ENCODE results near the gene ULK3. TPM values are rescaled to one million over a fixed set of nuclear protein-coding genes. Genes with fewer than 3 reads are reported as not detected.

ULK3 gene
- total RNA-seq, 4 donors from 2014 or later: 53.3 to 113 (median 60.9) TPM

GRCh38 chr15:74839526-74840395, 3.2 kb downstream of the ULK3 start:
- H3K4me3 ChIP-seq: no peak overlapping the region
- DNase-seq: no peak
- no peaks in the 10 kb centered on the region for H3K9me3 ChIP-seq
- 83 to 95% methylated on average over 2 to 4 of the region's 31 CpGs for WGBS, 2 donors
- no peak for TF ChIP-seq CTCF (IDR thresholded peaks at IDR 0.05)
- TF ChIP-seq POLR2A (IDR thresholded peaks at IDR 0.05): no peak
- no peak overlapping the region for H3K27ac ChIP-seq
- H3K4me1 ChIP-seq: peaks cover 19 to 44% (median 27%) of the 10 kb centered on the region in 3 donors
- H3K27me3 ChIP-seq: no peaks in the 10 kb centered on the region
- H3K36me3 ChIP-seq: peaks cover 10 to 76% (median 20%) of the 10 kb centered on the region in 3 donors
- intact Hi-C loops (cut with DNase I): no loop called here

DNA sequence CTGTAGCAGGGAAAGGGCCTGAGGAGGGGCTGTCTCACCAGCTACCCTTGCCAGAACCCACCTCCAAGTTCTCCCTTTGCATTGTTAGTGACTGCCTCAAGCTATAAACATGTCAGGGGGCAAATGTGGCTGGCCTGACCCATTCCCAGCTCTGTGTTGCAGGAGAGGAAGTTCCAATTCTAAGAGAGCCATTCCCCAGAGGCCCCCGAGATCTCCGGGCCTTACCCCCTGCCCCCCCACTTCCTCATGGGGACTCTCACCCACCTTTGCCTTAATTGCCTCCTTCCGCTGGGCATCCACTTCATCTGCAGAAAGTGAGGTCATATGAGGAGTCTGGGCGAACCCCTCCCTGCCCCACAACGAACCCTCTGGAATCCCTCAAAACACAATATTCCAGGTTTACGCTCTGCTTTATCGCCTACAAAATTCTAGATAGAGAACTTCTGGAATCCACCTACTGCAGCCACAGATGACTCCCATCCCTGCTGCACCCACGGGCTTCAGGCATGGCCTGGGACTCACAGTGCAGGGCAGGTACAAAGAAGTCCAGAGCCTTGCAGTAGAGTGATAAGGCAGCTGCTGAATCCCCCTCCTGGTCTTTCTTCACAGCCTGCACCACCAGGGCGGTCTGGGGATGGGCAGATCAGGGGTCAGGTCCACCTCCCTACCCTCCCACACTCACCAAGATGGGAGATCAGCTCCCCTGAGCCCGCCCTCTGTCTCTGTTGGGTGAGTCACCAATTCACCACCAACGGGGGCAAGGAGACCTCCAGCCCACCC, 4.0 kb downstream of the ULK3 start:
- no peak overlapping the region for H3K4me3 ChIP-seq
- H3K4me1 ChIP-seq: peaks cover 15 to 37% (median 27%) of the 10 kb centered on the region in 3 donors
- no peaks in the 10 kb centered on the region for H3K27me3 ChIP-seq
- DNase-seq: no peak
- H3K36me3 ChIP-seq: peaks cover 10 to 67% (median 20%) of the 10 kb centered on the region in 3 donors
- H3K9me3 ChIP-seq: no peaks in the 10 kb centered on the region
- WGBS, 2 donors: 75 to 94% methylated on average over 5 to 8 of the region's 11 CpGs
- intact Hi-C loops (cut with DNase I): no loop called here
- no peak for TF ChIP-seq CTCF (IDR thresholded peaks at IDR 0.05)
- no peak for TF ChIP-seq POLR2A (IDR thresholded peaks at IDR 0.05)
- H3K27ac ChIP-seq: no peak overlapping the region

DNA sequence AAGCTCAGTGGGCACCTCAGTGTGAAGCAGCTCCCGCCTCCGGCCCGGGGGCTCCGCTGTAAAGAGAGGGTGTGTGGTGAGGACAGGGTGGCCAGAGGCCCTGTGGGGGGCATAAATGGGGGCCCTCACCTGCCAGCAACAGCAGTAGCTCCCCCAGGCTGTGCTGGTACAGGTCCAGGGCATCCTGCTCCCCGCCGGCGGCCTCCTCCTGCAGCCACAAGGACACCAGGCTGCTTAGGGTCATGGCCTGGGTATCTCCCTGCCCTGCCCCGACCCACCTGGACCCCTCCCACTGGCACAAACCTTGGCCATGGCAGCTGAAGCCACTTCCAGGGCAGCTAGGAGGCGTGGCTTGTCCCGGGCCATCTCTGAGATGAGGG, 4.8 kb downstream of the ULK3 start:
- no peak overlapping the region for H3K4me3 ChIP-seq
- intact Hi-C loops (cut with DNase I): no loop called here
- no peaks in the 10 kb centered on the region for H3K9me3 ChIP-seq
- DNase-seq: no peak
- no peak overlapping the region for H3K27ac ChIP-seq
- no peak for TF ChIP-seq POLR2A (IDR thresholded peaks at IDR 0.05)
- no peaks in the 10 kb centered on the region for H3K27me3 ChIP-seq
- H3K4me1 ChIP-seq: peaks cover 8 to 29% (median 19%) of the 10 kb centered on the region in 3 donors
- no CpG with 5 or more reads among the region's 10 CpGs for WGBS, 2 donors
- peaks cover 10 to 65% (median 20%) of the 10 kb centered on the region in 3 donors for H3K36me3 ChIP-seq

GRCh38 chr15:74837482-74838136, 5.3 kb downstream of the ULK3 start:
- Histone ChIP-seq H3K36me3 (peaks cover 10 to 65% (median 20%) of the 10 kb centered on the region in 3 donors), H3K4me3 (no peak overlapping the region), H3K4me1 (peaks cover 8 to 28% (median 18%) of the 10 kb centered on the region in 3 donors), H3K9me3 (no peaks in the 10 kb centered on the region), H3K27me3 (no peaks in the 10 kb centered on the region), H3K27ac (no peak overlapping the region)
- intact Hi-C loops (cut with DNase I): no loop called here
- 75 to 88% methylated on average over 9 to 10 of the region's 15 CpGs for WGBS, 2 donors
- no peak for DNase-seq
- TF ChIP-seq POLR2A (IDR thresholded peaks at IDR 0.05) (no peak), CTCF (IDR thresholded peaks at IDR 0.05) (no peak)

- Histone ChIP-seq H3K27me3 (no peaks in the 10 kb centered on the region), H3K27ac (no peak overlapping the region), H3K4me1 (peaks cover 2 to 25% (median 10%) of the 10 kb centered on the region in 3 donors), H3K9me3 (no peaks in the 10 kb centered on the region), H3K36me3 (peaks cover 10 to 64% (median 20%) of the 10 kb centered on the region in 3 donors), H3K4me3 (no peak overlapping the region)
- TF ChIP-seq POLR2A (IDR thresholded peaks at IDR 0.05) (no peak), CTCF (IDR thresholded peaks at IDR 0.05) (no peak)
- intact Hi-C loops (cut with DNase I): no loop called here
- WGBS, 2 donors: 85% methylated on average over 7 of the region's 7 CpGs; no CpG with 5 or more reads in 1 of the 2 donors
- no peak for DNase-seq
Measured at GRCh38 chr15:74836846-74837245, 6.1 kb downstream of the ULK3 start.

All from esophagus squamous epithelium (tissue), 5 donors.